HG02943 (cell line): ENCODE data around the gene SLC35F5.
"Not testable (repeated sequence)": the region's sequence is repeated elsewhere in the genome, so short reads cannot be mapped to it uniquely, and the experiment has no call there.

Source experiments
- ATAC-seq: cut with Tn5 transposase; IDR thresholded peaks from one replicate; pipeline ENCODE4 v1.9.1; 2021; ENCODE audit warnings: mild to moderate bottlenecking, low read depth, moderate library complexity; ENCODE audit not compliant: unreplicated experiment

The SLC35F5 gene

GRCh38 chr2:113755835-113756354, 547 bp downstream of the SLC35F5 start:
- peak; percentile 41 for ATAC-seq

- ATAC-seq, result no peak
Observed at GRCh38 chr2:113755035-113755834, 1.2 kb downstream of the SLC35F5 start.

GRCh38 chr2:113754160-113754559, 2.3 kb downstream of the SLC35F5 start:
- ATAC-seq, result no peak

GRCh38 chr2:113750385-113750784, 6.1 kb downstream of the SLC35F5 start:
- ATAC-seq, result no peak

GRCh38 chr2:113741091-113741490, 15.4 kb downstream of the SLC35F5 start:
- no peak for ATAC-seq

- no peak for ATAC-seq
Observed at GRCh38 chr2:113739849-113740248, 16.6 kb downstream of the SLC35F5 start.

- ATAC-seq, result no peak
Observed at GRCh38 chr2:113734185-113734584, 22.3 kb downstream of the SLC35F5 start.

- no peak for ATAC-seq
Observed at GRCh38 chr2:113724010-113724409, 32.4 kb downstream of the SLC35F5 start.

- ATAC-seq, result no peak
Observed at GRCh38 chr2:113723411-113723810, 33.0 kb downstream of the SLC35F5 start.

- no peak for ATAC-seq
Observed at GRCh38 chr2:113720167-113720566, 36.3 kb downstream of the SLC35F5 start.

- no peak for ATAC-seq
Observed at GRCh38 chr2:113716291-113716690, 40.2 kb downstream of the SLC35F5 start.

- no peak for ATAC-seq
Observed at GRCh38 chr2:113712941-113713340, 43.5 kb downstream of the SLC35F5 start.

- ATAC-seq, result no peak
Observed at GRCh38 chr2:113711851-113712250, 44.6 kb downstream of the SLC35F5 start.

- no peak for ATAC-seq
Observed at GRCh38 chr2:113709022-113709421, 47.4 kb downstream of the SLC35F5 start.

GRCh38 chr2:113707106-113707505, 49.3 kb downstream of the SLC35F5 start:
- no peak for ATAC-seq

GRCh38 chr2:113705982-113706523, 50.4 kb downstream of the SLC35F5 start:
- no peak for ATAC-seq

- ATAC-seq, result not testable (repeated sequence)
Observed at GRCh38 chr2:113704300-113704993, 52.0 kb downstream of the SLC35F5 start.

GRCh38 chr2:113703386-113704299, 52.8 kb downstream of the SLC35F5 start:
- no peak for ATAC-seq

- ATAC-seq, result peak; percentile 85
Observed at GRCh38 chr2:113700186-113700841, 56.1 kb downstream of the SLC35F5 start.
